Naive thymus-derived CD4-positive, alpha-beta T cell (primary cell): ENCODE results near the gene CCDC57. TPM values are rescaled to one million over a fixed set of nuclear protein-coding genes. Genes with fewer than 3 reads are reported as not detected.

Experiments used
- ATAC-seq: fragments of 150-1000 bp; cut with Tn5 transposase; 2 replicates; pipeline ENCODE4 v1.10.0; 2021; ENCODE audit warnings: mild to moderate bottlenecking, moderate library complexity
- CTCF ChIA-PET: fragments of 350-600 bp; sonication (Branson Sonifier 250); formaldehyde crosslinking; loops from one replicate; lab custom pipeline; 2021; ENCODE audit warnings: antibody characterized with exemption; lab: Charles Lee
- POLR2A ChIA-PET: fragments of 350-600 bp; sonication (Branson Sonifier 250); formaldehyde crosslinking; loops from one replicate; lab custom pipeline; 2021; ENCODE audit warnings: antibody characterized with exemption, inconsistent platforms; lab: Charles Lee
- DNase-seq, 9 donors: peaks; one replicate each; pipeline versions ENCODE4 v3.0.0 to v3.0.0-alpha.2; 2020 to 2022; ENCODE audit warnings: mixed read lengths in 1 of 9
- H3K27ac ChIP-seq: one replicate; pipeline ENCODE4 v1.7.0; 2013; ENCODE audit warnings: mild to moderate bottlenecking, low read depth, low read length, moderate library complexity
- H3K27me3 ChIP-seq, 2 donors: one replicate each; pipeline ENCODE4 v1.7.0; 2013; ENCODE audit warnings: low read length in 2 of 2, mild to moderate bottlenecking in 2 of 2, moderate library complexity in 2 of 2; ENCODE audit not compliant: control insufficient read depth in 2 of 2, insufficient read depth in 2 of 2
- H3K36me3 ChIP-seq, 3 experiments: 1 replicate in 2 of 3; 2 replicates in 1 of 3; pipeline ENCODE4 v1.7.0; 2013; ENCODE audit warnings: low read length in 3 of 3, mild to moderate bottlenecking in 3 of 3, moderate library complexity in 1 of 3; ENCODE audit not compliant: insufficient read depth in 3 of 3, control insufficient read depth in 2 of 3
- H3K4me1 ChIP-seq, 2 donors: one replicate each; pipeline ENCODE4 v1.7.0; 2013; ENCODE audit warnings: low read length in 2 of 2, mild to moderate bottlenecking in 2 of 2, moderate library complexity in 1 of 2; ENCODE audit not compliant: control insufficient read depth in 2 of 2, insufficient read depth in 2 of 2
- H3K4me3 ChIP-seq: 2 replicates; pipeline ENCODE4 v1.7.0; 2013; ENCODE audit warnings: mild to moderate bottlenecking, low read length
- H3K9me3 ChIP-seq, 3 experiments: 1 replicate in 2 of 3; 2 replicates in 1 of 3; pipeline ENCODE4 v1.7.0; 2013; ENCODE audit warnings: low read length in 3 of 3; ENCODE audit not compliant: control insufficient read depth in 2 of 3
- H3K27ac Mint-ChIP-seq, 9 donors: one replicate each; pipeline ENCODE4 v1.8.0; 2020 to 2022; ENCODE audit warnings: mixed read lengths in 9 of 9, mild to moderate bottlenecking in 8 of 9, moderate library complexity in 5 of 9, inconsistent platforms in 2 of 9
- H3K27me3 Mint-ChIP-seq, 5 donors: one replicate each; pipeline ENCODE4 v1.8.0; 2021 to 2022; ENCODE audit warnings: mixed read lengths in 5 of 5, mild to moderate bottlenecking in 1 of 5
- H3K36me3 Mint-ChIP-seq, 5 donors: one replicate each; pipeline ENCODE4 v1.8.0; 2020 to 2022; ENCODE audit warnings: mixed read lengths in 5 of 5, mild to moderate bottlenecking in 3 of 5, inconsistent platforms in 1 of 5
- H3K4me1 Mint-ChIP-seq, 7 donors: one replicate each; pipeline ENCODE4 v1.8.0; 2020 to 2022; ENCODE audit warnings: mixed read lengths in 7 of 7, mild to moderate bottlenecking in 3 of 7, inconsistent platforms in 1 of 7
- H3K4me3 Mint-ChIP-seq, 10 donors: one replicate each; pipeline ENCODE4 v1.8.0; 2020 to 2022; ENCODE audit warnings: mild to moderate bottlenecking in 10 of 10, mixed read lengths in 10 of 10, moderate library complexity in 6 of 10, inconsistent platforms in 2 of 10
- H3K9me3 Mint-ChIP-seq, 11 donors: one replicate each; pipeline ENCODE4 v1.8.0; 2020 to 2022; ENCODE audit warnings: mixed read lengths in 11 of 11, mild to moderate bottlenecking in 4 of 11, inconsistent platforms in 1 of 11, moderate library complexity in 1 of 11
- intact Hi-C, 2 donors: fragments of 100-400 bp; cut with micrococcal nuclease; formaldehyde crosslinking; loops; one replicate each; pipeline ENCODE4 v1.15.1; 2023
- polyA plus RNA-seq, 2 donors: library from polyadenylated mRNA; unstranded; fragments of 300-500 nt; fragmentation: Illumina TruSeq; gene quantifications; one replicate each; pipeline ENCODE4 v1.2.3, GENCODE V29; 2021
- total RNA-seq, 6 experiments: library from RNA in 5 of 6; stranded (reverse) in 5 of 6; gene quantifications; 1 replicate in 5 of 6; 2 replicates in 1 of 6; pipeline ENCODE4 v1.2.3 and lab custom pipeline; 2021 to 2026

The CCDC57 gene
- total and polyA plus RNA-seq, 7 experiments from 2014 or later = 32.1 to 127 (median 92.1) TPM

DNA sequence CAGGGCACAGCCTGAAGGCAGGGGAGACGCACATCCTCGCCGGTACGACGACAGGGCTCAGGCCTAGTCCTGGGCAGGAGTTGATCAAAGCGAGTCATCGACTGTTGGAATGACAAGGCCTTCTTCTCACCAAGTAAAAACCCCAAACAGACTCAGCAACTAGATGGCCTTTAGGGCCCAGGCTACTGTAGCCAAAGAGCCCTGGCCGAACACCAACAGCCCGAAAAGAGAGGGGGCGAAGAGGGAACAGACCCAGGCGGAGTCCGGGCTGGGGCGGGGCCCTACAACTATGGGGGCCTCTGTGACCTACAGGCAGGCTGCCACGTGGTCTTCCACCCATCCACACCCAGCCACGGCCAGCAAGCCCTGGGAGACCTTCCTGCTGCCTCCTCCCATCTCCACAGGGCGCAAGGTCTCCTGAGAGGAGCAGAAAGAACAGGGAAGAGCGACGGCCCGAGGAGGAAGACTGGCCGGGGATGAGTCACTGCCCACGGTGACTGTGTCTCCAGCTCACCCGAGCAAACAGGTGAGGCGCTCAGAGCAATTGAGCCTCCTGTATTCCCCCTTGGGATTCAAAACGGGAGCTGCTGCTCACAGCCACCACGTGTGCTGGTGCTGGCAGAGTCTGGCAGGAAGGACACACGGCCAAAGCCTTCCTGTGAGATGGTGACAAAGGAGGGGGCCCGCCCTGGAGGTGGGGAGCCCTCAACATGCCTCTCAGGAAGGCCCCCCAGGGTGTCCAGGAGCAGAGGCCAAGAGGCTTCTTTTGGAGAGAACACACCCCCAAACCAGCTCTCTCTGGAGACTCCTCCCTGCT is 33.9 kb upstream of the CCDC57 start:
- DNase-seq (no peak), ATAC-seq (no peak)
- H3K36me3 ChIP-seq = peaks cover 46 to 96% (median 60%) of the 10 kb centered on the region in 3 experiments
- Mint-ChIP-seq H3K27ac (peak overlapping the region in 6 of 9 donors; percentile 25 to 71 (median 55)), H3K27me3 (no peaks in the 10 kb centered on the region), H3K4me1 (peaks cover 14 to 40% (median 25%) of the 10 kb centered on the region in 7 donors), H3K4me3 (no peak overlapping the region), H3K9me3 (peaks cover 0 to 5% (median 0%) of the 10 kb centered on the region in 11 donors), H3K36me3 (peaks cover 14 to 41% (median 20%) of the 10 kb centered on the region in 5 donors)
- intact Hi-C loops = no loop called here
- no peak overlapping the region for H3K4me3 ChIP-seq
- peak overlapping the region; percentile 37 for H3K27ac ChIP-seq
- H3K9me3 ChIP-seq = no peaks in the 10 kb centered on the region
- H3K4me1 ChIP-seq = peaks cover 3 to 6% of the 10 kb centered on the region in 2 donors
- CTCF ChIA-PET = interaction anchor here (0.7 kb wide), 1 partner anchor 19 kb away, joined by 3 read pairs; no protein-coding TSS in a partner anchor
- H3K27me3 ChIP-seq = no peaks in the 10 kb centered on the region
- POLR2A ChIA-PET = interaction anchor here (0.6 kb wide), 1 partner anchor 35 kb away, joined by 3 read pairs; no protein-coding TSS in a partner anchor

DNA sequence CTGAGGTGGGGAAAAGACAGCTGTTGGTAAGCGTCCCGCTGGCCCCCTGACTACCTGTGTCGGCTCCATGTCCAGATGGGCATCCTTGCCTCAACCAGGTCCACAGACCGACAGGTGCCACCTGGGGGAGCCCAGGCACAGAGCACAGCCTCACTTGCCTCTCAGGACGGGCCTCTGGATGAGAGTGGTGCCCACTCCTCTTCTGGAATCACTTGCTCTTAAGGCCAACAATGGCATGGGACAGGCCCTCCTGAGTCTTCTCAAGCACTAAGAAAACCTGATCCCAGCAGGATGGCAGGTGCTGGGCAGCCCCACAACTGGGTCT is 33.4 kb upstream of the CCDC57 start:
- H3K9me3 ChIP-seq = no peaks in the 10 kb centered on the region
- no peak overlapping the region for H3K4me3 ChIP-seq
- peaks cover 14 to 46% (median 27%) of the 10 kb centered on the region in 7 donors for H3K4me1 Mint-ChIP-seq
- H3K36me3 Mint-ChIP-seq = peaks cover 14 to 35% (median 18%) of the 10 kb centered on the region in 5 donors
- H3K4me1 ChIP-seq = peaks cover 3 to 10% of the 10 kb centered on the region in 2 donors
- intact Hi-C loops = no loop called here
- ATAC-seq = no peak
- POLR2A ChIA-PET = interaction anchor here (0.6 kb wide), 1 partner anchor 34 kb away, joined by 3 read pairs; no protein-coding TSS in a partner anchor
- H3K27me3 ChIP-seq = no peaks in the 10 kb centered on the region
- no peak overlapping the region for H3K27ac ChIP-seq
- CTCF ChIA-PET = interaction anchor here (0.6 kb wide), 1 partner anchor 369 kb away, joined by 3 read pairs; no protein-coding TSS in a partner anchor
- peaks cover 0 to 5% (median 0%) of the 10 kb centered on the region in 11 donors for H3K9me3 Mint-ChIP-seq
- H3K36me3 ChIP-seq = peaks cover 40 to 90% (median 54%) of the 10 kb centered on the region in 3 experiments
- H3K4me3 Mint-ChIP-seq = no peak overlapping the region
- H3K27ac Mint-ChIP-seq = peak overlapping the region in 2 of 9 donors; percentile 41 to 46
- no peaks in the 10 kb centered on the region for H3K27me3 Mint-ChIP-seq
- DNase-seq = no peak

DNA sequence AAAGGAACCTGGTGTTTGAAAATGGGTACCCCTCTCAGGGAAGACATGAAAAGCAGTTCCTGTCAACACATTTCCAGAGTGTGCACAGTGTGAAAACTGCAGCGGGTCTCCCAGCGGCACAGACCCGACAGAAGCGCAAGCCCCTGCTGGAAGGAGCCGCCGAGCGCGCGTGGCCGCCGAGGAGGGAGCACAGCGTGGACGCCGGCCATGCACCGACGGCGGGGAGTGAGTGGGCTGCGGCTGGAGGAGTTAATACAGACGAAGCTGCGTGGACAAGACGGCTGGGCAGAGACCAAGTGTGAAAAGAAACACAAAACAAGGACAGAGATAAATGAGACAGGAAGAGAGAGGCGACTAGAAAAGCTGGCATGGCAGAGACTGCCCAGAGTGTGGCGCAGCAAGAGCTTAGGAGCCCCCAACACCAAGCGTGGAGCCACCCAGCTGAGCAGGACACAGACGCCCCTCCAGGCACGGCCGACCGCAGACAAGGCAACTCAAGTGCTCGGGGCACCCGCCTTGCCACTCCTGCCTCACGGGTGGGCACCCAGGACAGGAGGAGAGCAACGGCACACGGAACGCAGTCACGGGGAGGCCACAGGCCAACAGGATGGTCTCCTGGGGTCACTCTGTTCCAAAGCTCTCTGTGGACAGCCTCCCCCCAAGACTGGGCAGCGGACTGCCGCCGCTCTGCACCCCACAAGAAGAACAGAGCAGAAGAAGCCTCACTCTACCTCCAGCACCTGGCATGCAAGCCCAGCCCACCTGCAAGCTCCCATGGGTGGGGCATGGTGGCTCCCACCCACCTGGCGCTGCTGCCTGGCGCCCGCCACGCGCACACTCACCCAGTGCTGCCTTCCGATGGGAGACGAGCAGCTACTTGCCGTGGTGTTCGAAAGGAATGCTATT is 32.7 kb upstream of the CCDC57 start:
- H3K4me1 Mint-ChIP-seq = peaks cover 14 to 52% (median 30%) of the 10 kb centered on the region in 7 donors
- peaks cover 0 to 5% (median 0%) of the 10 kb centered on the region in 11 donors for H3K9me3 Mint-ChIP-seq
- Histone ChIP-seq H3K4me3 (no peak overlapping the region), H3K4me1 (peaks cover 3 to 16% of the 10 kb centered on the region in 2 donors), H3K36me3 (peaks cover 34 to 84% (median 50%) of the 10 kb centered on the region in 3 experiments), H3K9me3 (no peaks in the 10 kb centered on the region), H3K27ac (no peak overlapping the region), H3K27me3 (no peaks in the 10 kb centered on the region)
- H3K27me3 Mint-ChIP-seq = no peaks in the 10 kb centered on the region
- H3K4me3 Mint-ChIP-seq = no peak overlapping the region
- peak overlapping the region in 5 of 9 donors; percentile 16 to 53 (median 44) for H3K27ac Mint-ChIP-seq
- intact Hi-C loops = loop anchor here in 1 of 2 donors (2.0 kb wide), 1 partner anchor 75 kb away; no protein-coding TSS in a partner anchor
- no peak for ATAC-seq
- CTCF ChIA-PET = interaction anchor here (0.6 kb wide), 2 partner anchors 51 to 369 kb away, joined by 3 to 4 read pairs; no protein-coding TSS in a partner anchor
- no peak for DNase-seq
- peaks cover 14 to 30% (median 18%) of the 10 kb centered on the region in 5 donors for H3K36me3 Mint-ChIP-seq
- POLR2A ChIA-PET = interaction anchor here (0.6 kb wide), 1 partner anchor 34 kb away, joined by 3 read pairs; no protein-coding TSS in a partner anchor

DNA sequence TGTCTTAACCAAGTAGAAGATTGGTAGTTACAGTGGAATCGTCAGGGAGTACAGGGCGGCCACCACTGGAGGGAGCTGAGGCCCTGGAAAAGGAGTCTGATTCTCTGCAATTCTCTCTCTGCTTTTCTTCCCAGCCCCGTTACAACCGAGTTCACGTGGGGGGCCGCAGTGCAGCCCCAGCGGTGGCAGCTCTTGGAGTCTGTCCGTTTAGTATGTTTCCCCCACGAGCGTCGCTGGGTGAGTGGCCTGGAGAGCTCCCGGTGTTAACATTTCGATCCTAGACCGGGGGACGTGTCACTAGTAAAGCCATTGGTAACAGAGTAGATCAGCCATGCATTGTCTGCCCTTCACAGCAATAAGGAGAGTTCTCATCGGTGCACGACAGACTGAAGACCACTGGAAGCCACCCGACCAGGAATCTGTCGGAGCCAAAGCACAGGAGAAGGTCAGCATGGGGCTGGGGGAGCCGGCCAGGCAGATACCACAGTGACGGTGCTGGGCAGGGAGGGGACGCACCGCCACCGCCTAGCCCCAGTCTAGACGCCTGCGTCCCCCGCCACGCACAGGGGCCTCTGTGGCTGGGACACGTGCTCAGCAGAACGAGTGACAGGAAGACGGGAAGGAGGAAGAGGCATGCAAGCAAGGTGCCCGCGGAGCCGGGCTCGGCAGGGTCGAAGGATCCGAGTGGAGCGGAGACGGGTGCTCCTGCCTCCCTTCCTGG is 31.9 kb upstream of the CCDC57 start:
- Histone ChIP-seq H3K27me3 (no peaks in the 10 kb centered on the region), H3K4me3 (no peak overlapping the region), H3K4me1 (peaks cover 3 to 25% of the 10 kb centered on the region in 2 donors), H3K9me3 (no peaks in the 10 kb centered on the region), H3K36me3 (peaks cover 34 to 76% (median 43%) of the 10 kb centered on the region in 3 experiments), H3K27ac (no peak overlapping the region)
- DNase-seq (peak in 2 of 9 donors; percentile 21 to 38), ATAC-seq (no peak)
- H3K27ac Mint-ChIP-seq = peak overlapping the region in 8 of 9 donors; percentile 42 to 84 (median 72)
- H3K4me3 Mint-ChIP-seq = no peak overlapping the region
- peaks cover 0 to 4% (median 0%) of the 10 kb centered on the region in 11 donors for H3K9me3 Mint-ChIP-seq
- CTCF ChIA-PET = interaction anchor here (0.6 kb wide), 2 partner anchors 51 to 212 kb away, joined by 3 to 4 read pairs; no protein-coding TSS in a partner anchor
- H3K4me1 Mint-ChIP-seq = peaks cover 14 to 60% (median 36%) of the 10 kb centered on the region in 7 donors
- POLR2A ChIA-PET = interaction anchor here (1.9 kb wide), 1 partner anchor 11 kb away, joined by 5 read pairs; no protein-coding TSS in a partner anchor
- intact Hi-C loops = loop anchor here in 1 of 2 donors (2.0 kb wide), 1 partner anchor 76 kb away; no protein-coding TSS in a partner anchor
- H3K27me3 Mint-ChIP-seq = no peaks in the 10 kb centered on the region
- peaks cover 14 to 30% (median 18%) of the 10 kb centered on the region in 5 donors for H3K36me3 Mint-ChIP-seq

DNA sequence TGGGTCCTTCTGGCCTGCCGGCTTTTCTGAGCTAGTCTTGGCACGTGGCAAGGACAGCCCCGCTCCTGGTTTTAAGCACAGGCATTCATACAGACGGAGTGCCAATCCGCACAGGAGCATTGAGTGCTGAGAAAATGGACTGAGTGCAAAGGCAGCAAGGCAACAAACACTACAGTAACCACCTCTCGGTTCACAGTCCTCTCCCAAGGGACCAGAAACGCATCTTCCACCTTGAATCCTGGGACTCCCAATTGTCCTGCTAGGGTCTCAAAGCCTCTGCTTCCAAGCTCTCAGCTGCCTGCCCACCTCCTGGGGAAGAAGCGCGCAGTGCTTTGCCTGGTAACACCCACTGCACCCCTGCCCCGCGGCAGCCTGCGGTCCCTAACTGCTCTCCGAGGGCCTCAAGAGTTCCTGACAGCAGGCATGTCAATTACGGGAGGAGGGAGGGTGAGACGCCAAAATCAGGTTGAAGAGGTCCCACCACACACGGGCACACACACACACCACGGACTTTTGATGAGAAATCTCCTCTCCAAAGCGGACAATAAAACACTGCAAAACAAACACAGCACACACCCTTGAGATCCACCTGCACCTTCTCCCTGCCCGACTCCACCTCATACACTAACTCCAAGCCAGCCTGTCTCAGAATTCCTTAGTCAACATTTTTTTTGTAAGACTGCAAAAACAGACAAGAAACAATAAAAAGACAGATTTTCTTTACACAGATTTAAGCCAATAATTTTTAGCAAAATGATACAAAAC is 31.2 kb upstream of the CCDC57 start:
- CTCF ChIA-PET = no interaction called here
- Histone ChIP-seq H3K27me3 (no peaks in the 10 kb centered on the region), H3K27ac (no peak overlapping the region), H3K9me3 (no peaks in the 10 kb centered on the region), H3K4me1 (peaks cover 3 to 28% of the 10 kb centered on the region in 2 donors), H3K4me3 (no peak overlapping the region), H3K36me3 (peaks cover 29 to 72% (median 40%) of the 10 kb centered on the region in 3 experiments)
- peak overlapping the region in 1 of 10 donors; percentile 32 for H3K4me3 Mint-ChIP-seq
- DNase-seq (no peak), ATAC-seq (no peak)
- peaks cover 15 to 63% (median 42%) of the 10 kb centered on the region in 7 donors for H3K4me1 Mint-ChIP-seq
- intact Hi-C loops = loop anchor here in 1 of 2 donors (2.0 kb wide), 1 partner anchor 77 kb away; no protein-coding TSS in a partner anchor
- H3K9me3 Mint-ChIP-seq = peaks cover 0 to 4% (median 0%) of the 10 kb centered on the region in 11 donors
- H3K27me3 Mint-ChIP-seq = no peaks in the 10 kb centered on the region
- POLR2A ChIA-PET = interaction anchor here (1.9 kb wide), 1 partner anchor 12 kb away, joined by 5 read pairs; no protein-coding TSS in a partner anchor
- peaks cover 14 to 28% (median 17%) of the 10 kb centered on the region in 5 donors for H3K36me3 Mint-ChIP-seq
- peak overlapping the region in 7 of 9 donors; percentile 42 to 83 (median 73) for H3K27ac Mint-ChIP-seq
